Loucy (cell line): ENCODE results near the gene PIAS4.
"Not testable (repeated sequence)": the region's sequence is repeated elsewhere in the genome, so short reads cannot be mapped to it uniquely, and the experiment has no call there.

Experiments used
- H2AFZ ChIP-seq: fragments of 200-600 bp; sonication (generic); 2 replicates; pipeline ENCODE4 v1.6.0; 2016; ENCODE audit warnings: antibody characterized with exemption, mild to moderate bottlenecking, low read length, moderate library complexity
- H3F3A ChIP-seq: fragments of 200-600 bp; 2 replicates; pipeline ENCODE4 v1.6.0; 2016; ENCODE audit warnings: antibody characterized with exemption, low read depth, mild to moderate bottlenecking
- H3K27me3 ChIP-seq: fragments of 200-600 bp; sonication (generic); 2 replicates; pipeline ENCODE4 v1.6.1; 2014; ENCODE audit warnings: low read length, mild to moderate bottlenecking; ENCODE audit not compliant: insufficient read depth, poor library complexity, severe bottlenecking
- H3K36me3 ChIP-seq: fragments of 200-600 bp; sonication (generic); 2 replicates; pipeline ENCODE4 v1.6.1; 2016; ENCODE audit warnings: low read length; ENCODE audit not compliant: insufficient read depth
- H3K4me1 ChIP-seq: fragments of 200-600 bp; sonication (generic); 2 replicates; pipeline ENCODE4 v1.5.1; 2014; ENCODE audit warnings: low read length, mild to moderate bottlenecking; ENCODE audit not compliant: insufficient read depth, poor library complexity, severe bottlenecking
- H3K4me2 ChIP-seq: fragments of 200-600 bp; sonication (generic); 2 replicates; pipeline ENCODE4 v1.6.0; 2014; ENCODE audit warnings: antibody characterized with exemption, low read length, low read depth, mild to moderate bottlenecking; ENCODE audit not compliant: poor library complexity, severe bottlenecking
- H3K4me3 ChIP-seq: fragments of 200-600 bp; sonication (generic); 2 replicates; pipeline ENCODE4 v1.5.1; 2014; ENCODE audit warnings: low read length, mild to moderate bottlenecking, mixed read lengths; ENCODE audit not compliant: poor library complexity, severe bottlenecking
- H3K79me2 ChIP-seq: fragments of 200-600 bp; sonication (generic); 2 replicates; pipeline ENCODE4 v1.6.1; 2014; ENCODE audit warnings: low read length; ENCODE audit not compliant: insufficient read depth
- H3K9ac ChIP-seq: fragments of 200-600 bp; sonication (generic); 2 replicates; pipeline ENCODE4 v1.6.0; 2014; ENCODE audit warnings: mild to moderate bottlenecking, low read depth, low read length, moderate library complexity; ENCODE audit not compliant: poor library complexity, severe bottlenecking
- H3K9me2 ChIP-seq: fragments of 200-600 bp; sonication (generic); replicated peaks from 2 replicates; pipeline ENCODE4 v1.6.1; 2016; ENCODE audit warnings: low read depth, low read length, mixed read lengths
- H3K9me3 ChIP-seq: fragments of 200-600 bp; sonication (generic); 2 replicates; pipeline ENCODE4 v1.6.1; 2014; ENCODE audit warnings: mild to moderate bottlenecking, antibody characterized with exemption, low read length, low read depth; ENCODE audit not compliant: insufficient read depth
- H4K20me1 ChIP-seq: fragments of 200-600 bp; sonication (generic); 2 replicates; pipeline ENCODE4 v1.6.0; 2014; ENCODE audit warnings: antibody characterized with exemption, low read length, mild to moderate bottlenecking; ENCODE audit not compliant: insufficient read depth, poor library complexity, severe bottlenecking
- CTCF ChIP-seq: fragments of 200-600 bp; sonication (generic); conservative IDR thresholded peaks from 2 replicates; pipeline ENCODE4 v1.5.1; 2014; ENCODE audit warnings: mild to moderate bottlenecking, antibody characterized with exemption, low read length
- EZH2phosphoT487 ChIP-seq: fragments of 200-600 bp; IDR thresholded peaks from 2 replicates; pipeline ENCODE4 v1.6.1; 2018; ENCODE audit warnings: antibody characterized with exemption, mild to moderate bottlenecking, moderate library complexity, borderline replicate concordance

PIAS4 gene

DNA sequence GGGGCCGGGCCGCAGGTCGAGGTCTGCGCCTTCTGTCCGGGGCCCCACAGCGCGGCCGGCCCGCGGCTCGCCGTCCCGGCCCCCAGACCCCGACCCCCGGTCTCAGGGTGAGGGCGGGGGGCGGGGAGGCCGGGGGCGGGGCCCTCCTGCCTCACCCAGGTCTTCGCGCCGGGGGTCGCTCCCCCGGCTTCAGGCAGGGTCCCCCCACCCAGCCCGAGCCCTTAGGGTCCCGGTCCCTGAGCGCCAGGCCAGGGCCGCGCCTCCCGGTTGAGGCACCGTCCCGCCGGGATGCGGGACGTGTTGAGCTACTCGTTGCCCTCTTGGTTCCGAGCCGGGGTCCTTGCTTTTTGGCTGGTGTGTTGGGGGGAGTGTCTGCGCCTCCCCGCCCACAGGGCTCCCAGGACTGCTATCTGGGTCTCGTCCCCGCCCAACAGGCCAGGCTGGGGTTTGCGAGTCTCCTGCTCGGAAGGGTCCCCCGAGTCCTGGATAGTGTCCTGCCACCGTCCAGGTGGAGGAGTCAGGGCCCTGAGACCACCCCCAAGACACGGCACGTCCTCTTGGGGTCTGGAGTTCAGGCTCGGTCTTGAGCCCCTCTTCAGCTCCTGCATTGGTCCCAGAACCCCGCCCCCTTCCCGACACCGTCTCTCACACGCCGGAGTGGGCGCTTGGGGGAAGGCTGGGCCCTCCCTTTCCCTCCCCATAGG, 452 bp downstream of the PIAS4 start:
- no peaks in the 10 kb centered on the region for H3F3A ChIP-seq
- peak overlapping the region; percentile 89 for H3K9ac ChIP-seq
- TF ChIP-seq CTCF (no peak), EZH2phosphoT487 (no peak)
- peaks cover 29% of the 10 kb centered on the region for H3K4me1 ChIP-seq
- H3K9me2 ChIP-seq, result no peaks in the 10 kb centered on the region
- peaks cover 3% of the 10 kb centered on the region; the same call in 1 of the 2 replicates for H3K36me3 ChIP-seq
- peak overlapping the region; percentile 95 for H3K4me3 ChIP-seq
- peaks cover 61% of the 10 kb centered on the region for H3K79me2 ChIP-seq
- H3K27me3 ChIP-seq, result no peaks in the 10 kb centered on the region
- peak overlapping the region; percentile 100 for H3K4me2 ChIP-seq
- no peaks in the 10 kb centered on the region for H3K9me3 ChIP-seq
- peak overlapping the region; percentile 21; the same call in 1 of the 2 replicates for H2AFZ ChIP-seq
- H4K20me1 ChIP-seq, result peaks cover 35% of the 10 kb centered on the region

DNA sequence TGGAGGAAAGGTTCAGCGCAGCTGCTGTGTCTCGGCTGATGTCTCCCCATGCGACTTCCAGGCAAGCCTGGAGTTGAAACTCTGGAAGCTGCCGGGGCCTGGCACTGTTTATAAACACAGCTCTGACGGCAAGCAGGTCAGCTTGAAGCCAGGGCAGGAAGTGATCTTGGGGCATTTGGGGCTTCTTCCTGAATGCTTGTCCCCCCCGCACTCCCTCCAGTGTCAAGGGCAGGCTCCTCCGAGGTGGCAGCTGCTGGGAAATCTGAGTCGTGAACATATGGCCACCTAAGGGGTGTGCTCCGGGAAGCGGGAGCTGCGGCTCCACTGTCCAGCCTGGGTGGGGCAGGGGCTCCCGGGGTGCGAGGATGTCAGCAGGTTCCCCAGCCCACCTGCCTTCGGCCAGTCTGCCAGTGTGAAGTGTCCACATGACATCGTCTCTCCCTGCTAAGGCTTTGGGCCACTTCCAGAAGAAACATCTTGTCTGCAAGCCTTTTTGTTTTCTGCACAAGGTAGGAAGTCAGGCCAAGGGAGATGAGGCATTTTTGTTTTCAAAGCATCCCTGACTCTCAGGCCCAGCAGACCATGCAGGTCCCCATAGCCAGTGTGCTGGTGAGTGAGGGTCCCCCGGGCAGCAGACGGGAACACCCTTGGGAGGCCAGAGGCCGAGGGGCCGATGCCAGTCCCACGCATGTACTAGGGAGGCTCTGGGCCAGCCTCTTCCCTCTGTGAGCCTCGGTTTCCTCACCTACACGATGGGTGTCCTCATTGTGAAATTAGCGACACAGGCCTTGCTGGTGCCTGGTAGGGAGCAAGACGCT, 2.7 kb downstream of the PIAS4 start:
- TF ChIP-seq EZH2phosphoT487, result no peak
- TF ChIP-seq CTCF, result no peak
- Histone ChIP-seq H3K36me3 (peaks cover 19% of the 10 kb centered on the region; the same call in 1 of the 2 replicates), H3K9ac (peak overlapping the region; percentile 89)

DNA sequence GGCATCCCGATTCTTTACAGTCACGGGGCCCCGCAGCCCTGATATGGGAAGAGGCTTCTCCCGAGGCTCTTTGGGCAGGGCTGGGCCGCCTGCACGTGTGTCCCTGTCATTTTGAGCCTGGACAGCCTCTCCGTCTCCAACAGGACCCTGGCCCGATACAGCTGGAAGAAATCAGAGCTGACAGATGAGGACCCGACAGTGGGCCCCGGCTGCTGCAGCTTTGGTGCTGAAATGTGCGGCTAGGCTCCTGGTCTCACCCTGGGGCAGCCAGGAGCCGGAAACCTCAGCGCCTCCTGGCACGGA, 3.2 kb downstream of the PIAS4 start:
- peak overlapping the region; percentile 89 for H3K9ac ChIP-seq
- H3K9me2 ChIP-seq, result no peaks in the 10 kb centered on the region
- H3K9me3 ChIP-seq, result no peaks in the 10 kb centered on the region
- H2AFZ ChIP-seq, result no peak overlapping the region
- H3K79me2 ChIP-seq, result peaks cover 83% of the 10 kb centered on the region
- H4K20me1 ChIP-seq, result peaks cover 47% of the 10 kb centered on the region
- H3K4me1 ChIP-seq, result peaks cover 29% of the 10 kb centered on the region
- TF ChIP-seq EZH2phosphoT487 (no peak), CTCF (no peak)
- H3F3A ChIP-seq, result no peaks in the 10 kb centered on the region
- peak overlapping the region; percentile 100 for H3K4me2 ChIP-seq
- peak overlapping the region; percentile 40 for H3K4me3 ChIP-seq
- H3K36me3 ChIP-seq, result peaks cover 20% of the 10 kb centered on the region; the same call in 1 of the 2 replicates
- no peaks in the 10 kb centered on the region for H3K27me3 ChIP-seq

More for the DNA sequence above, 2.7 kb downstream of the PIAS4 start:
- Histone ChIP-seq H3K4me2 (peak overlapping the region; percentile 100), H3F3A (no peaks in the 10 kb centered on the region), H3K4me3 (peak overlapping the region; percentile 95), H3K4me1 (peaks cover 29% of the 10 kb centered on the region), H3K9me2 (no peaks in the 10 kb centered on the region), H3K9me3 (no peaks in the 10 kb centered on the region), H3K27me3 (no peaks in the 10 kb centered on the region), H4K20me1 (peaks cover 46% of the 10 kb centered on the region), H2AFZ (no peak overlapping the region), H3K79me2 (peaks cover 79% of the 10 kb centered on the region)

DNA sequence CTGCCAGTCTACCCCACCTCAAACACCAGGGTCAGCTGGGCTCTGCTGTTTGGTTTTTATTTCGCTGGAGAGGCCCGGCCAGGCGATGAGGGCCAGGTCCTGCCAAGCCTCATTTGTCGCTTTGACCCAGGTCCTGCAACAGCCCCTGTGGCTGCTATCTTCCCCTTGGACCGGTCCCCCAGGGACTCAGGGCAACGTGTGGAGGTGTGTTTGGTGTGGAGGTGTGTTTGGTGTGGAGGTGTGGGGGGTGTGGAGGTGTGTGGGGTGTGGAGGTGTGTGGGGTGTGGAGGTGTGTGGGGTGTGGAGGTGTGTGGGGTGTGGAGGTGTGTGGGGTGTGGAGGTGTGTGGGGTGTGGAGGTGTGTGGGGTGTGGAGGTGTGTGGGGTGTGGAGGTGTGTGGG, 3.9 kb downstream of the PIAS4 start:
- not testable (repeated sequence) for H3K27me3 ChIP-seq, H3K9me2 ChIP-seq, H3F3A ChIP-seq, H3K9me3 ChIP-seq, H2AFZ ChIP-seq
- Histone ChIP-seq H3K4me3 (peak overlapping the region; percentile 40), H3K79me2 (peaks cover 87% of the 10 kb centered on the region), H4K20me1 (peaks cover 51% of the 10 kb centered on the region), H3K9ac (peak overlapping the region; percentile 89), H3K36me3 (peaks cover 20% of the 10 kb centered on the region; the same call in 1 of the 2 replicates), H3K4me2 (peak overlapping the region; percentile 100), H3K4me1 (peaks cover 27% of the 10 kb centered on the region)
